ENCODE data around the gene S100A10. TPM values are rescaled to one million over a fixed set of nuclear protein-coding genes. Genes with fewer than 3 reads are reported as not detected.

The S100A10 gene, protein sequence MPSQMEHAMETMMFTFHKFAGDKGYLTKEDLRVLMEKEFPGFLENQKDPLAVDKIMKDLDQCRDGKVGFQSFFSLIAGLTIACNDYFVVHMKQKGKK
- total RNA-seq (2014; rRNA removed; shearing (Covaris generic)) = not detected in 2 replicates

DNA sequence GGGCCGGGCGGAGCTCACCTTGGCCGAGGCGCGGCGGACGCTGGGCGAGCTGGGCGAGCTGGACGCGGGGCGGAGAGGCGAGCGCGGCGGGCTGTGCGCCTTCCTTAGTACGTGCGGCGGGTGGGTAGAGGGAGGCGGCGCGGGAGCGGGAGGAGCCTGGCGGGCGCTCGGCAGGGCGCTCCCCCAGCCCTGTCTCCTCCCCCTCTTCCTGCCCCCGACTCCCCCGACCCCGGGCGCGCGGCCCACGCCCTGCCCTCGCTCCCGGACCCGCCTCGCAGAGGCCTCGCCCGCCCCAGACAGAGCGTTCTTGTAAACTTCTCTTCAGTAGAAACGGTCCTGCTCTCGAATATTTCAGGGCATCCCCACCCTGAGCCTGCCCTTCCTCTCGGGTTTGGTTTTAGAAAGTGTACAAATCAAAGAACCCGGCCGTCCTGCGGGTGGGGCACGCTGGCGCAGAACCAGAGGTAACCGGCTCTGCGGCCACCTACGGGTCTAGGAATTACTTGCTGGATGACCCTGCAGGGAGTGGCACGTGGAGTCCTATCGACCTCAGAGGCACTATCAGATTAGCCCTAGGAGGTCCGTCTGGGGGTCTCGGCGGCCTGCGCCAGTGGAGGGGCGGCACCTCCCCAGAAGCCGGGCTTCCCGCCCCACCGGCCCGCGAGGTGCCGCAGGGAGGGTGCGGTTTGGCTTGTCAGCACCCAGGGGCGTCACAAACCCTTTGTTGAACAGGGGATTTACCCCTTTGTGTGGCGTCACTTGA is at the start of gene S100A10:
Gene S100A10 (minus strand): TSS at position 126 of the 763 bp plus-strand sequence. CDS start 7,629 bp downstream, outside the sequence.
- in situ Hi-C loops (cut with HindIII; ENCODE audit: low sequenced_read_pairs) = no loop called here
- DNase-seq (ENCODE audit: low spot score) = no peak

DNA sequence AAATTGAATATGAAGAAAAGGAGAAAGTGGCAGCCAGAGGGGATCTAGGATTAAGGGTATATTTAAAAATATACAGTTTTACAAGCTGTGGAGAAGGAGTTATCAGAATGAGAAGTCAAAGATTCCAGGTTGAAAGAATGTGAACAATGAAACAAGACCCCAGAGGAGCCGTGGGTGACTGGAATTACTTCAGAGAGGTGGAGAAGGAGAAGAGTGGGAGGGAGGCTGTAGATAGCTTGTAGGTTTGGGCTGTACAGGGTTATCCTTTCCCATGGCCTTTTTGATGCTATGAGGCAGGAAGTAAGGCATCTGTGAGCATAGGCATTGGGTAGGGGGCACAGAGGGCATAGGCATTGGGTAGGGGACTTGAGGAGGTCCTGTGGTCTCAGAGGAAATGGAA is 48.4 kb upstream of the S100A10 start:
- in situ Hi-C loops (cut with HindIII; ENCODE audit: low sequenced_read_pairs) = no loop called here
- DNase-seq (ENCODE audit: low spot score) = no peak

DNA sequence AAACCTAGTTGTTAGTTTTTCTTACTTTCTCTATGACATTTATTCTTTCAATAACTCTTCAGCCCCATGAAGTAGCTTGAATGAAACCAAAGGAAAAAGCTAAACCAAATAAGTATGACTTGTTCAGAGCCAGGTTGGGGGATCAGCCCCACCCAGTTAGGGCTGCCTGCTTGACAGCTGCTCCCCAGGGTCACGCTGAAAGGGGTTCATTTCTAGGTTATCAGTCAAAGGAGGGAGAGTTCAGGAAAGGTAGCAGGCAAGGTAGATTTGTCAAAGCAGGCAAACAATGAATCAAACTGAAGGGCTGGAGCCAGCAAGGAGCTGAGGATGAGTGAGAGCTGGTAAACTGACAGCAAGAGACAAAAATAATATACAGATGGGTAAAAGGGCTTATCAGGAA is 46.2 kb upstream of the S100A10 start:
- in situ Hi-C loops (cut with HindIII; ENCODE audit: low sequenced_read_pairs) = no loop called here
- no peak for DNase-seq (ENCODE audit: low spot score)

DNA sequence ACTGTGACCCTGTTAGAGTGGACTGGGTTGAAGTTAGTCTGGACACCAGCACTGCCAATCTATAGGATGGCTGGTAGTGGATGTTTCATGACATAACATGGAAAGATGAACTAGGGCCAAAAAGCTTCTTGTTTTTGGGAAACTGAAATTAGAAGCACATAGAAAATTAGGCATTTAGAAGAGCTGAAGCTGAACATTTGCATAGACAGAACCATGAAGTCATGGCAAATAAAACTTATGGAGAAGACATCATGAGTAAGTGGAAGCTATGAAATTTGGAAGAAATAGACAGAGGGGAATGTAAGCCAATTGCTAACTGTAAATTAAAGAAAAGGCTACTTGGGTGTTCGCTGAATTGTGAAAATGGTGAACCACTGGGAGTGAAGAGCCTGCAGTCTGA is 45.8 kb upstream of the S100A10 start:
- in situ Hi-C loops (cut with HindIII; ENCODE audit: low sequenced_read_pairs) = no loop called here
- no peak for DNase-seq (ENCODE audit: low spot score)

DNA sequence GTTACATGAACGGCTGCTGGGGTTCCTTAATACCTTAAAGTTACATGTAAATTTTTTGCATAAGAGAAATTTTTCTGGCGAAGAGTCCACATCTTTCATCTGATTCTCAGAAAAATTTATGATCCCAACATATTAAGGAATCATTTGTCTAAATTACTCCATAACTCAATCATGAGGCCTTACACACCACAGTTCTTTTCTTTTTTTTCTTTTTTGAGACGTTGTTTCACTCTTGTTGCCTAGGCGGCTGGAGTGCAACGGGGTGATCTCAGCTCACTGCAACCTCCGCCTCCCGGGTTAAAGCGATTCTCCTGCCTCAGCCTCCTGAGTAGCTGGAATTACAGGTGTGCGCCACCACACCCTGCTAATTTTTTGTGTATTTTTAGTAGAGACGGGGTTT is 45.2 kb upstream of the S100A10 start:
- in situ Hi-C loops (cut with HindIII; ENCODE audit: low sequenced_read_pairs) = no loop called here
- DNase-seq (ENCODE audit: low spot score) = no peak

DNA sequence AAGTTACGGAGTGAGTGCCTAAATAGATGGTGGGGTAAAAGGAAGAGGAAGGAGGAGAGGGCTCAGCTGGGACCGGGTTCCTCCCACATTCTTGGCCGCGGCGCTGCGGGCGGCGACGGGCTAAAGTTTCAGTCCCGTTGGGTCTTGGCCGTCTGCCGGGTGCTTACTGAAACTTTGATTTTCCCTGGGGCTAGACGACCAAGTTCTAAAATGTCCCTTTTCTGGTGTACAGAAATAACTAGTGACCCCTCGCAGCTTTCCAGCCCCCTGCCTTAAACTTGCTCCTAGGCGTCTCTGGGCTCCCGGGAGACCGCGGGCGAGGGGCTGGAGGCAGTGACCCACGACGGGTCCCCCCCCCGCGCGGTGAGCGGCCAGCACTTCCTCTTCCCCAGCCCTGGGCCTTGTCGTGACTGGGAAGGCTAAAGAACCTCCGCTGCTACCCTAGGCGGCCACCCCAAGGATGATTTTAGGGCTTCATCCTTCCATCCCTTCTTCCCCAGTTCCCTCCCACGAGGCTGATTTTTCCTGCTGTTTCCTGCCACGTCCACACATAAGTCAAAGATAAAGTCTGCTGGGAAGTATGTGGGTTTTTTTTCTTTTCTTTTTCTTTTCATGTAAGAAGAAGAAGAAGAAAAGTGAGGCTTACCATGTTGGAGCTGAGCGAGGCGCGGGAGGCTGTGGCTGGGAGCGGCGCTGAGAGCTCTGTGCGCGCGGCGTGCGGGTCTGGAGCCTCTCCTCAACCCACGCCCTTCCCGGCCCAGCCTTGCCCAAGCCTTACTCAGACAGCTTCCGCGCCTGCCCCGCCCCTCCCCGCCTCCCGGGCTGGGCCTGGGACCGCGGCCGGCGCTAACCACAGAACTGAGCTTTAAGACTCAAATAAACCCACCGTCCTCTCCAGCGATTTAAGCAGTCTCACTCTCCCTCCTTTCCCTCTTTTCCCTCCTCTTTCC is 42.9 kb upstream of the S100A10 start, which contains the start of gene S100A11:
Gene S100A11 (minus strand): TSS at position 738 of the 950 bp plus-strand sequence. CDS start 89 bp downstream, at position 649.
- no peak for DNase-seq (ENCODE audit: low spot score)
- in situ Hi-C loops (cut with HindIII; ENCODE audit: low sequenced_read_pairs) = no loop called here

DNA sequence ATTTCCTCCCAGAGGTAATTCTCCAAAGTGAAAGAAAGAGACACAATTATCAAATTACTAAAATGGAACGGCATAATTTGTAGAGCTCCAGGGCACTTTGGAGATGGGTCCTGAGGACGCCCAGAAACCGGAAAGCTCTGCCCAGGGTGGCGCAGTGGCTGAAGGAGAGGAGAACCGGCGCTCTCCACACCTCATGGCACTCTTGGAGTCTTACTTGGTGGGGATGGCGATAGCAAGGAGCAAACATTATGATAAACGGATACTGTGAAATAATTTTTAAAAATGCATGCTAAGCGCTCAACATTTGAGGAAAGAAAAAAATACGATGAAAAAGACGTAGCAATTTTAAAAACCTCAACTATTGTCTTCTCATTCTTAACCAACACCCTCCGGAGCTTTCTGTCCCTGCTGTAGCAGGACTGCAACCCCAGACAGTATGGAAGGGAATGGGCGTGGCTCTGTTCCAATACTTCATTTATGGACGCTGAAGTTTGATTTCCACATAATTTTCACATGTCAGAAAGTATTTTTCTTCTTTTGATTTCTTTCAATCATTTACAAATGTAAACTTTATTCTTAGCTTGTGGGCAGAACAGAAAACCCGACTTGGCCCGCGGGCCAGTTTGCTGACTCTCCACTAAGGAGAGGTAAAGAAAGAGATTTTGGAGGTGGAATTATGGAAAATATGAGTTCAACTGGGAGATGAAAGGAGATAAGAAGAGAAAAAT is 42.0 kb upstream of the S100A10 start:
- in situ Hi-C loops (cut with HindIII; ENCODE audit: low sequenced_read_pairs) = no loop called here
- no peak for DNase-seq (ENCODE audit: low spot score)

DNA sequence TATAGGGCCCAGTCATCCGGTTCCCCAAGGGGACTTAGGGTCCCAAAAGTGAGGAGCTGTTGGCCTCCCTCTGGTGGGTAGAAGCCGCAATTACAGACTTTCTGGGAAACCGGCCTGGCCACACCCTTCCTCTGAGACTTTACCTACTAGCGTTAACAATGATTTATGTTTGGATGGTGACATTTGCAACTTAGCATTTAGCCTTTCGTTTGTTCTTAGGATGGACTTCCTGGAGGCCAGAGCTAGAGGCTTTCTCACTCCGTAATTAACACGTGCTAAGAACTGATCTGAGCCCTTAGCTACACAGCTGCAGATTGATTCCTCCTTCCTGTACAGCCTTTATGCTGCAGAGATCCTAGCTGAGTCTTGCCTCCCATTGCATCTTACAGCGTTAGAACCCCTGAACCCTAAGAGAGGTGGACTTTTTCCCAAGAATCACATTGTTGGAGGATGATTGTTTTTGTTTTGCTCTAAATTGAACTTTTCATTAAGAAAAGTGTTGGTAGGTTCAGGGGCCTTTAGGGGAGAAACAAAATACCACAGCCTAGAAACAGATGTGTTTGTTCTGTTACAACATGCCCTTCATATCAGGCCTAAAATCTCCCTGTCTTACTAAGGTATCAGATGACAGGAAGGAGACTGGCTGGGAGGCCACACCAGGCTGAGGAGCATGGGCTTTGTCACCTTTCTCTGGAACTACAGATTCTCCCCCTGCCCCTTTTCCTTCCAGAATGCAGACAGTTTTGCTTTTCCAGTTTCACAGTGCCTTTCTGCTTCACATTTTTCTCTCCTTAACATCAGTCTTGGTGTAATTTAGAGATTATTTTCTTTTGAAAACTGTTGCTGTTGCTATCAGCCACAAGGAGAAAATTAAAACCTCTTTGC is 41.2 kb upstream of the S100A10 start:
- DNase-seq (ENCODE audit: low spot score) = no peak

DNA sequence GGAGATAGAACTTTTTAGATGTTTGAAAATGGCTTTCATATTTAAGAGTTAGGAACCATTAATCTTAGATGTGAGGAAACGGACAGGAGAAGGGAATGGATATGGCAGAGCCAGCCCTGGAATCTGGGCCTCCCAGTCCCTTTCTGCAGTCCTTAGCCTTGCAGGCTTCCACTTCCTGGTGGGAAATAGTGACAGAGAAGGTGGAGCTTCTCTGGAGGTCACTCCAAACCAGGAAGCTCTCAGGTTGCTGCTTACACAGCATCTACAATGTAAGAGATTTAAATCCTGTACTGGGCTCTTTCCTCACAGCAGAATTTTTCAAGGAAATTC is 40.6 kb upstream of the S100A10 start:
- no peak for DNase-seq (ENCODE audit: low spot score)
- in situ Hi-C loops (cut with HindIII; ENCODE audit: low sequenced_read_pairs) = no loop called here

More for the DNA sequence above, 41.2 kb upstream of the S100A10 start:
- in situ Hi-C loops (cut with HindIII; ENCODE audit: low sequenced_read_pairs) = no loop called here

DNA sequence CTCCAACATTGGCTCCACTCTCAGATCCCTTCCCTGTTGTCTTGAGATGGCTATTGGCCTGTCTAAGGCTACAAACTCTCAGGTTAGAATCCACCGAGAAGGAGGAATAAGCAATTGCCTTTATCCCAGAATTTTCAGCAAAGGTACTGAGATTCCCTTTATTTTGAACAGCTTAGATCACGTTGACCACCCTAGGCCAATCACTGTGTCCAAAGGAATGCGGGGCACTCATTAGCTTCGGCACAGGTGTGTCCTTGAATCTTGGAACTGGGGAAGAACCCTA is 36.2 kb upstream of the S100A10 start:
- no peak for DNase-seq (ENCODE audit: low spot score)
- in situ Hi-C loops (cut with HindIII; ENCODE audit: low sequenced_read_pairs) = no loop called here

DNA sequence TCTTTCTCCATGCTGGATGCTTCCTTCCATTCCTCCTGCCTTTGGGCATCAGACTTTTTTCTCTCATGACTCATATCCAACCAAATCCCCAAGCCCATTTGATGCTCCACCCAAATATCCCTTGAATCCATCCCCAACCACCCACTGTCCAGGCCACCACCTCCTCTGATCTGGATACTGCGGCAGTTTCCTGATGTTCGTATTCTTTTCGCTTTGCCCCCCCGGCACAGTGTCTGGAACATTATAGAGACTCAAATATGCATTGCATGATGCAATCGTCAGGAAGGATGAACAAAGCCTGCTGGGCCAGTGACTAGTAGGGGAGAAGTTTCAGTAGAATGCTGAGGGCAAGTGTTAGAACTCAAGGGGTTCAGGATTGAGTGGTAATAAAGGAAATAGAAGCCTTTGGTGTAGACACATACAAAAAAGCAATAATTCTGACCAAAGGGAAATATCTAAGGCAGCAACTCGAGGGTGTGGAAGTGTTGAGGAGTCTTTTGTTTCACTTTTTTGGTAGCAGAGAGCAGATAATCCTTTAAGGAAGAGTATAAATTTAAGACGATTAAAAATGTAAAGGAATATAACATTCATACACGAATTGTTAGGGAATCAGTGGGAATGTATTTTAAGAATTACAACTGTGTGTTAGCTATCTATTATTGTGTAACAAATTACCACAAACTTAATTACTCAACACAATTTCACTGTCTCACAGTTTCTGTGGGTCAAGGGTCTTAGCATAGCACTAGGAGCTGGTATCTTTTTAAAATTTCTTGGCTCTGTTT is 35.7 kb upstream of the S100A10 start:
- in situ Hi-C loops (cut with HindIII; ENCODE audit: low sequenced_read_pairs) = no loop called here
- DNase-seq (ENCODE audit: low spot score) = no peak

DNA sequence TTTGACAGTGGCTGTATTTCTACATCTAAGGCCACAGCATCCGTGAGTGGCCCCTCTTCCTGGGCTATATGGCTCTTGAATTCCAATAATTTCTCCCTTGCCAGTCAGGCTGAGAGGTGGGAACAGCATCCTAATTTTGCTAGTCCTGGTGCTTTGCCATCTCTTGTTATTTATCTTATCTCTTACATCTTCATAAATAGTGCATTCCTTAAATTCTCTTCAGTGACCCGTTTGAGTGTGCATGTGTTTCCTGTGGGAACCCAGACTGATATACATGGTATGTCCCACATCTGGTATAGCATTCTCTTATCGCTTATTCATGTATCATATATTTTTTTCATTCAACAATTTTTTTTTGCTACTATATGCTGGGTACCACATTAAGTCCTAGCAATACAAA is 33.2 kb upstream of the S100A10 start:
- no peak for DNase-seq (ENCODE audit: low spot score)
- in situ Hi-C loops (cut with HindIII; ENCODE audit: low sequenced_read_pairs) = no loop called here

DNA sequence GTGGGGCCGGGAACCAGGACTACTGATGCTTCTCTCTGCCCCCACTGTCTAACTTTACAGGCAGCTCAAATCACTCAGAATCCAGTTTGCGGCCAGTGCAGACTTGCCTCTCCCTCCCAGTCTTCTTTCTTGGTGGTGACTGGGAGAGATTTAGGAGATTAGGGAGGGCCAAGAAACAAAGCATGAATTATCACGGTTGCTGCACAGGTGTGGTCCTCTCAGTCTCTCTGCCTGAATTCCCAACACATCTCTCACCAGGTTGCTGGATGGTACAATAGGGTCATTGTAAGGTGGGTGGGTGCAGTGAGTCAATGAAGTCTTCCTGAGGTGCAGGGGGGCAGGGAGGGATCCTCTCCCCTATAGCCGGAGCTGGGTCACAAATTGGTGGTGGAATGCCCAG is 30.6 kb upstream of the S100A10 start:
- in situ Hi-C loops (cut with HindIII; ENCODE audit: low sequenced_read_pairs) = no loop called here
- DNase-seq (ENCODE audit: low spot score) = no peak

DNA sequence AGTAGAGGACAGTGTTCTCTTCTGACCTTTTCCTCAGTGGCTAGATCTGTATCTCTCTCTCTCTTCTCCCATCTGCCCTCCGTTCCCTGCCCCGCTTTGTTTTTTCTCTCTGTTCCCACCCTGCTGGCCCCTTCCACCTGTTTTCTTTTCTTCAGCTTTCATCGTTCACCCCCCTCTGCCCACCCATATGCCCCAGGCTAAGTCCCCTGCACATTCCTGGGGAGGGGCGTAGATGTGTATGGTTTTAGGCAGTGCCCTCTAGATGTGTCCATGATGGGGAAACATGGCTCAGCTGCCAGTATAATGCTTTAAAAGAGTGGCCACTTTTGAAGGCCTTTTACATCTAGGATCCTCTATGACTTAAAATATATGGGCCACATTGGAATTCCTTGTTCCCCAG is 29.6 kb upstream of the S100A10 start:
- in situ Hi-C loops (cut with HindIII; ENCODE audit: low sequenced_read_pairs) = no loop called here
- DNase-seq (ENCODE audit: low spot score) = no peak

DNA sequence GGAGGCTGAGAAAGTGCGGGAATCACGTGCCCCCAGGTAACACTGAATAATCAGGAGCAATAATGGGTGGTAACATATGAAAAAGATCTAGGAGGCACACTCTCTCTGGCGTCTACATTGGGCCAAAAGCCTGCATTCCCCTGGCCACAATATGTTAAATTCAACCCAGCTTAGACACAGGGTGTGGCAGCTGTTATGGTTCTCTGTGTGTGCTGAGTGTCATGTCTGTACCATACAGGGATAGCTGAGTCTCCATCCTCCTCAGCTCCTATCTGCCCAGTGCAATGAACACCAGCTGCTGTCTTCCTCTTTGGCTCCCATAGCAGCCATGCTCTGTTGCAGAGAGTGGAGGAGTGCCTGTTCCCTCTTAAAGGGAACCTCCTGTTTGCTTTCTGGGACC is 28.8 kb upstream of the S100A10 start:
- DNase-seq (ENCODE audit: low spot score) = no peak
- in situ Hi-C loops (cut with HindIII; ENCODE audit: low sequenced_read_pairs) = no loop called here

DNA sequence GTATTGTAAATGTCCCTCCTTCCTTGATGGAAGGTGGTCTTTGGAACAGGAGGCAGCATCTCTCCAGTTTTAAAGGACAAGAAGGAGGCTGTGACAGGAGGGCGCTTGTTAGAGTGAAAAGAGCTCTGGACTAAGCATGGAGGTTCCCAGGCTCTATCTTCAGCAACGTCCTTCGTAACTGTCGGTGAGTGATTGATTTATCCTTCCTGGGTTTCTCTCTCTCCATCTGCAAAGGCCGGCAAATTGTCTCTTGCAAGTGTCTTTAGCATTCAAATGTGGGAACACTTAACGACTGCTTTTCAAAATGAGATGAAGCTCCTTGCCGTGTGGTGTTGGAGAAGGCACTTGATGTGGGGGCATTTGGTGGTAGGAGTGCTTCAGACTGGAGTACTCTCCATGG is 27.9 kb upstream of the S100A10 start:
- in situ Hi-C loops (cut with HindIII; ENCODE audit: low sequenced_read_pairs) = no loop called here
- DNase-seq (ENCODE audit: low spot score) = no peak

DNA sequence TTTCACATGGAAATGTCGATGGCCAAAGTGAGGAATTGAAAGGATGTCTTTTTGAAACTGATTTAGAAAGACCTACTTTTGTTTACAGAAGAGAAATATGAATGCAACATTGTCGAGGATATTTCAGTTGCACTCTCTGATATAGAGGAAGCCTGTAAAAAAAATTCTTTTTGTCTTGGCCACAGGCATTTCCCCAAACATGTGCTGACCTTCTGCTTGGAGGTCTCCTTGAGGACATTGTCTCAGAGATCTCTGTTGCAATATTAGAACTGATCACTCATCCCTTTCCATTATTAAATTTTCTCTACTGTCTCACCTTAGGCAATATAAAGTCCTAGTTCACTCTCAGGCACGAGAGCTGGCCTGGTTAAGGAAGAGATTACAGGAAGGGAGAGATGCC is 27.2 kb upstream of the S100A10 start:
- no peak for DNase-seq (ENCODE audit: low spot score)
- in situ Hi-C loops (cut with HindIII; ENCODE audit: low sequenced_read_pairs) = no loop called here

DNA sequence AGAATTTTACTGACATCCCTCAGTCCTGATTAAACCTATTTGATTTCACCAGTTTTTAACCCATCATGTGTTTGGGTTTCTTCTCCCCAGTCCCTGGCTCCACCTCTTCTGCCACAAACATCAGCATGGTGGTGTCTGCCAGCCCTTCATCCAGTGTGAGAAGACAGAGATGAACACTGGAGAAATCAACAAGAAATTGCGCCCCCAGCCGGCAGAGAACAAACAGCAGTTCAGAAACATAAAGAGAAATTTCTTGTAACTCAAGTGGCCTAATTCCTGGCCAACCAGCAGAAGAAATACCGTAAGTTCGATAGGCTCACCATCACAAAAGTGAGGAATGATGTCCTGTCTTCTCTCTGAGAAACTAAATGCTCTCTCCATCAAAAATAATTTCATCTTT is 24.9 kb upstream of the S100A10 start:
- DNase-seq (ENCODE audit: low spot score) = no peak
- in situ Hi-C loops (cut with HindIII; ENCODE audit: low sequenced_read_pairs) = no loop called here

All from G401 (cell line).